ENCODE results near the gene EEF2KMT.
"Not testable (repeated sequence)": the region's sequence is repeated elsewhere in the genome, so short reads cannot be mapped to it uniquely, and the experiment has no call there.

Gene EEF2KMT

GRCh38 chr16:5097470-5098220 lies at the start of gene EEF2KMT:
Gene EEF2KMT (minus strand): TSS chr16:5097795. CDS start chr16:5097739, 56 bp downstream.
- peak; percentile 82 to 84 for DNase-seq (ENCODE audit: low read depth in 2 of 2)

GRCh38 chr16:5144621-5144956 lies 47.0 kb upstream of the EEF2KMT start:
- not testable (repeated sequence) for DNase-seq (ENCODE audit: low read depth in 2 of 2)

GRCh38 chr16:5143761-5144620 lies 46.4 kb upstream of the EEF2KMT start:
- DNase-seq (ENCODE audit: low read depth in 2 of 2) = no peak

GRCh38 chr16:5140151-5140550 lies 42.6 kb upstream of the EEF2KMT start:
- not testable (repeated sequence) for DNase-seq (ENCODE audit: low read depth in 2 of 2)

- DNase-seq (ENCODE audit: low read depth in 2 of 2) = not testable (repeated sequence)
Observed at GRCh38 chr16:5134739-5135452, 37.3 kb upstream of the EEF2KMT start.

- DNase-seq (ENCODE audit: low read depth in 2 of 2) = not testable (repeated sequence)
Observed at GRCh38 chr16:5132915-5133600, 35.5 kb upstream of the EEF2KMT start.

GRCh38 chr16:5131467-5132004 lies 33.9 kb upstream of the EEF2KMT start:
- DNase-seq (ENCODE audit: low read depth in 2 of 2) = not testable (repeated sequence)

GRCh38 chr16:5117300-5118087 lies 19.9 kb upstream of the EEF2KMT start:
- DNase-seq (ENCODE audit: low read depth in 2 of 2) = peak; percentile 8 to 34

GRCh38 chr16:5116780-5117295 lies 19.2 kb upstream of the EEF2KMT start:
- not testable (repeated sequence) for DNase-seq (ENCODE audit: low read depth in 2 of 2)

GRCh38 chr16:5110933-5111332 lies 13.3 kb upstream of the EEF2KMT start:
- not testable (repeated sequence) for DNase-seq (ENCODE audit: low read depth in 2 of 2)

- DNase-seq (ENCODE audit: low read depth in 2 of 2) = no peak
Observed at GRCh38 chr16:5108505-5109158, 11.0 kb upstream of the EEF2KMT start.

- not testable (repeated sequence) for DNase-seq (ENCODE audit: low read depth in 2 of 2)
Observed at GRCh38 chr16:5105039-5105438, 7.4 kb upstream of the EEF2KMT start.

- DNase-seq (ENCODE audit: low read depth in 2 of 2) = not testable (repeated sequence)
Observed at GRCh38 chr16:5103296-5104032, 5.9 kb upstream of the EEF2KMT start.

- not testable (repeated sequence) for DNase-seq (ENCODE audit: low read depth in 2 of 2)
Observed at GRCh38 chr16:5099174-5099573, 1.6 kb upstream of the EEF2KMT start.

- peak; percentile 95 for DNase-seq (ENCODE audit: low read depth in 2 of 2)
Observed at GRCh38 chr16:5098221-5099159, 895 bp upstream of the EEF2KMT start.

- DNase-seq (ENCODE audit: low read depth in 2 of 2) = peak in 1 of 2 donors; percentile 9
Observed at GRCh38 chr16:5097061-5097469, 530 bp downstream of the EEF2KMT start.

- DNase-seq (ENCODE audit: low read depth in 2 of 2) = not testable (repeated sequence)
Observed at GRCh38 chr16:5096437-5097060, 1.0 kb downstream of the EEF2KMT start.

Measured in stimulated activated CD8-positive, alpha-beta memory T cell treated with anti-CD3 and anti-CD28 coated beads, Interleukin-2, amount 100 ng/mL, for 1 hour (primary cell).